Hepatocyte (in vitro differentiated cells): ENCODE results near the gene KCNQ1.

Source experiments
- CTCF ChIP-seq: fragments of 200-600 bp; sonication (generic); IDR thresholded peaks from 2 replicates; pipeline ENCODE4 v1.5.1; 2016; ENCODE audit warnings: antibody characterized with exemption, mild to moderate bottlenecking; ENCODE audit not compliant: poor library complexity
- EZH2phosphoT487 ChIP-seq: fragments of 200-600 bp; sonication (generic); IDR thresholded peaks from one replicate; pipeline ENCODE4 v1.6.1; 2018; ENCODE audit warnings: antibody characterized with exemption, mild to moderate bottlenecking, low read depth, moderate library complexity; ENCODE audit not compliant: unreplicated experiment, severe bottlenecking

- TF ChIP-seq CTCF: peak; percentile 12
- TF ChIP-seq EZH2phosphoT487: no peak
Measured at GRCh38 chr11:2526808-2527381, 82.1 kb downstream of the KCNQ1 start.
